Measurements from ENCODE around the gene C11orf21. TPM values are rescaled to one million over a fixed set of nuclear protein-coding genes. Genes with fewer than 3 reads are reported as not detected.

Gene C11orf21
- total and polyA plus RNA-seq, 9 of the 15 experiments (the other 6 are each of a cell fraction or from before 2014, with no cell fraction given) = 0.10 to 2.6 (median 2.0) TPM

GRCh38 chr11:2267851-2268728 is 33.6 kb downstream of the C11orf21 start:
- 45% methylated on average over 26 of the region's 26 CpGs for WGBS (ENCODE audit: insufficient coverage, low coverage, missing lambda C conversion rate)
- intact Hi-C loops (cut with micrococcal nuclease) (no loop called here), in situ Hi-C loops (cut with MboI) (no loop called here)
- H3K4me2 ChIP-seq (ENCODE audit: insufficient read depth, low read length) = no peak overlapping the region; the same call in 1 of the 2 replicates
- no peak for ATAC-seq
- no peaks in the 10 kb centered on the region for H3K79me2 ChIP-seq (ENCODE audit: control insufficient read depth, insufficient read depth, low read length)
- peaks cover 8 to 55% of the 10 kb centered on the region in 2 experiments; a peak in 4 of 5 replicates for H3K4me1 ChIP-seq (replicated peaks in 1 of 2; ENCODE audit: control insufficient read depth in 2 of 2, insufficient read depth in 2 of 2, low read length in 2 of 2)
- FAIRE-seq = no peak
- CTCF ChIA-PET (ENCODE audit: low intra/inter-chr PET ratio) = no interaction called here
- peaks cover 6 to 81% of the 10 kb centered on the region in 2 experiments; a peak in 3 of 5 replicates for H3K27me3 ChIP-seq (ENCODE audit: control insufficient read depth in 2 of 2, insufficient read depth in 2 of 2, low read length in 2 of 2)
- H3K36me3 ChIP-seq (ENCODE audit: control insufficient read depth, insufficient read depth, low read length) = no peaks in the 10 kb centered on the region
- TF ChIP-seq MITF (IDR thresholded peaks at IDR 0.05) = no peak
- TF ChIP-seq ZNF512 (tag; IDR thresholded peaks at IDR 0.05) = no peak
- TF ChIP-seq ZBTB7A (IDR thresholded peaks at IDR 0.05; ENCODE audit: borderline replicate concordance, control insufficient read depth, low read depth, low read length) = no peak
- TF ChIP-seq ZNF699 (CRISPR knock-in tag; IDR thresholded peaks at IDR 0.05; ENCODE audit: insufficient replicate concordance) = no peak
- TF ChIP-seq TEAD2 (tag; IDR thresholded peaks at IDR 0.05) = no peak
- TF ChIP-seq CHD2 (IDR thresholded peaks at IDR 0.05; ENCODE audit: low read depth, low read length) = no peak
- no peak for TF ChIP-seq KAT8 (IDR thresholded peaks at IDR 0.05; ENCODE audit: low read depth)
- TF ChIP-seq NFIC (IDR thresholded peaks at IDR 0.05) = no peak
- H3K9me1 ChIP-seq (ENCODE audit: control insufficient read depth, insufficient read depth, low read length) = no peaks in the 10 kb centered on the region
- no peaks in the 10 kb centered on the region for H3K9me3 ChIP-seq (replicated peaks; ENCODE audit: control insufficient read depth, insufficient read depth, low read depth, low read length)
- no TSS peak for BruUV-seq (replicated peaks)
- POLR2A ChIA-PET = no interaction called here
- H3K27ac ChIP-seq (ENCODE audit: extremely low read depth, low read depth, low read length) = no peak overlapping the region
- peak in 1 of 4 experiments; percentile 10 for DNase-seq (ENCODE audit: extremely low read depth in 1 of 4, low spot score in 3 of 4)
- peak overlapping the region; percentile 38; the same call in 1 of the 2 replicates for H3K4me3 ChIP-seq
- H4K20me1 ChIP-seq (replicated peaks; ENCODE audit: control insufficient read depth, insufficient read depth, low read length) = peaks cover 6% of the 10 kb centered on the region; the same call in 1 of the 2 replicates
- H3K9ac ChIP-seq (ENCODE audit: insufficient read depth in 1 of 2, low read depth in 2 of 2, low read length in 2 of 2) = peak overlapping the region in 1 of 2 experiments; percentile 52; a peak in 2 of 4 replicates
- peak overlapping the region; percentile 59; the same call in 1 of the 2 replicates for H2AFZ ChIP-seq (ENCODE audit: low read depth, low read length)

Measured in K562 (cell line).